GM19193 (cell line): ENCODE results near the gene RAP1B.

Experiments used
- POLR2A ChIP-seq: IDR thresholded peaks from 4 replicates; pipeline ENCODE4 v1.6.1; 2011; ENCODE audit not compliant: insufficient read depth, insufficient read length; ENCODE audit errors: extremely low read depth

The RAP1B gene

DNA sequence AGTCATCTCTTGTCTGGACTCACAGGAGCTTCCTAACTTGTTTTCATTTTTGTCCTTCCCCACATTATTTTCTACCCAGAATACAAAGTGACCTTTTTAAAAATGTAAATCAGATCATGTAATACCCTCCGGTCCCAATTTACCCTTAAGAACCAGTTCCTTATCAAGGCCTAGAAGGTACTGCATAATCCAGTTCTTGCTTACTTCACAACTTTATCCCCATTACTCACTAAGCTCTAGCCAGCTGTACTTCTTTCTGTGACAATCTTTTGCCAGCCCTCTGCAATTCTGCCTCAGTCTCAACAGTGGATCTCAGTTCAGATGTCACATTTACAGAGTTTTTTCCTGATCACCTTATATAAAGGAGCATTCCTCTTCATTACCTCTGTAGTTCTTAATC, 11.6 kb downstream of the RAP1B start:
- TF ChIP-seq POLR2A, result no peak

- TF ChIP-seq POLR2A, result no peak
Measured at GRCh38 chr12:68623059-68623458, 12.4 kb downstream of the RAP1B start.

DNA sequence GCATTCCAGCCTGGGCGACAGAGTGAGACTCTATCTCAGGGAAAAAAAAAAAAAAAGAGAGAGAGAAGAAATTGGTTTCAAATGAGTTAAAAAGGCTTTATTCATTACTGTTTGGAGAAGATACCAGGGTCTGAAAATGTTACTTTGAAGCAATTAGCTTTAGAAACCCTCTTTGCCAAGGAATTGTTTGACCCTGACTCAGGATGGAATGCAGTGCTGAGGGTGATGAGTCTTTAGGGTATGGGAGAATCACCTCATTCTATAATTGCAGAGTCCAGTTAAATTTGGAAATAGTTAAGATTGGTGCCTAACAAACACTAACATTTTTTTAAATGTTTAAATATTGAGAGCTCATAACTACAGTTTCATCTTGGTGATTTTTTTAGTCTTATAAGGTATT, 13.3 kb downstream of the RAP1B start:
- TF ChIP-seq POLR2A, result no peak

DNA sequence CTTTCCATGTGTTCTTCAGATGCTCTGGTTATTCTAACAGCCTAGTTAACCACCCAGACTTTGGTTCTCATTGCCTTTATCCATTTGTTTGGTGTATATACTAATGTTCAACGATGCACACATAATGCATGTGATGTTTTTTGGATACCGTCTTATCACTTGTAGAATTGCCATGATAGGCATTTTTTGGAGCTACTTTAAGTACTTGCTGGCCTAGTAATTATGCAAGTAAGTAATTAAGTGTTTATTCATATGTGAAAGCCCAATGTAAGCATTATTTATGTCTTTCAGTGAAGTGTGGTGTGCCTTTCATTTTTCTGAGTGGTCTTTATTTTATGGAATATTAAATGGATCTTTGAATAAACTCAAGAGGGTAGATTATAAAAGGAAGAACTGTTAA, 14.2 kb downstream of the RAP1B start:
- TF ChIP-seq POLR2A, result no peak

DNA sequence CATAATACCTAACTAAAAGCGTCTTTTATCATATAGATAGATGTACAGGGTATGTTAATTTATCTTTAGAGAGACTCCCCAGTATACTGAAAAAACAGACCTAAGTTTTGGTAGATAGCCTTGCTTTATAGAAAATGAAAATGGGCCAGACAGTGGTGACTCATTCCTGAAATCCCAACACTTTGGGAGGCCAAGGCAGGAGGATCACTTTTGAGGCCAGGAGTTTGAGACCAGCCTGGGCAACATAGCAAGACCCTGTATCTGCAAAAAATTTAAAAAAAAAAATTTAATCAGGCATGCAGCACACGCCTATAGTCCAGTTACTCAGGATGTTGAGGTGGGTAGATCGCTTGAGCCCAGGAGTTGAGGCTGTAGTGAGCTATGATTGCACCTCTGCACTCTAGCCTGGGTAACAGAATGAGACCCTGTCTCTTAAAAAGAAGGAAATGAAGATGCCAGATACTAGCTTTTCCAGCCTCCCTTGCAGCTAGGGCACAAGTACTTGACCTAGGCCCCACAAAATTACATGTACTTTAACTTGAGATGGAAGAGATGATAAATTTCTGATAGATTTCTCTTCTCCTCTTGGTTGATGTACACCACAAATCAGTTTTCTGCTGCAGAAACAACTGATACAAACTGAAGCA, 17.1 kb downstream of the RAP1B start:
- no peak for TF ChIP-seq POLR2A

GRCh38 chr12:68628698-68629097, 18.0 kb downstream of the RAP1B start:
- TF ChIP-seq POLR2A, result no peak

DNA sequence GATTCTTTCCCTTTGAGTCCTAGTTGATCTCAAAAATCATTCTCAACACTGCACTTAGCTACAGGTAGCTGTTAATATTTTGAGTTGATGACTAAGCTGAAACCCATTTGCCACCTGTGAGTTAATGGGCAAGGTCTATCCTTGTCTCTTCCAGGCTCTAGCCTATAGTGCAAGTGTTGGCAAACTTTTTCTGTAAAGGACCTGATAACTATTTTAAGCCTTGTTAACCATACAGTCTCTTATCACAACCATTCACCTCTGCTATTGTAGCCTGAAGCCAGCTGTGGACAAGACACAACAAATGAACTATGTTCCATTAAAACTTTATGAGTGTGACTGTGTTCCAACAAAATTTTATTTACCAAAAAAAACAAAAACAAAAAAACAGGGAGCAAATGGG, 19.4 kb downstream of the RAP1B start:
- TF ChIP-seq POLR2A, result no peak

GRCh38 chr12:68630598-68630997, 19.9 kb downstream of the RAP1B start:
- TF ChIP-seq POLR2A, result no peak

DNA sequence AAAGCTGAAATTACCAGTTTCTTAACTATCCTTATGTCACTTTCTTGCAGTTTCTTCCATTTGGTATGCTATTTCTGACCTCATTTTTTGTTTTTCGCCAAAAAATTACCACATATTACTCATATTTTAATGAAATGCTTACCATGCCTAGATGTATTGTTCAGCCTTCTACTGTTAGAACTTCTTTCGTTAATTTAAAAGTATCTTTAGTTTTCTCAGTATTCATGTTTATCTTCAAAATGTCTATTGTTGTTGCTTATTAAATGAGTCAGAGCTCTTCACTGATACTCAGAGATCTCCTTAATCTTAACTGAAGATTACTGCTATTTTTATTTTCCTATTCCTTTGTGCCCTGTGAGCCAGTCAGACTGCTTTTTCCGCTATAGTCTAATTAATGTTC, 20.5 kb downstream of the RAP1B start:
- TF ChIP-seq POLR2A, result no peak

DNA sequence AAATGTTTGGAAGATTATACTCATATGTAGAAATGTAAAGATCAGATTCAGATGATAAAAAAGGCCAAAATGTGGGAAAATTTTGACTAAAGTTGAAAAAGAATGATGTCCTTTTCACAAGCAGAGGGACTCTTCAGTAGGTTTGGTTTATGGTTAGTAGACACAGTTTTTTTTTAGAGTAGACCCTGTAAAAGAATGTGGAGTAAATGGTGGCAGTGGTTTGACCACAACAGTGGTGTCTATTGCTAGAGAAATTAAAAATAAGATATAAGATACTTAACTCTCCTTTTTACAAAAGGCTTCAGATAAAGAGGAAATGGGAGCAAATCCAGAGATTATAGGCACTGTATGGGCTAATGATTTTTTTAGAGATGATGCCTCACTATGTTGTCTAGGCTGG, 21.8 kb downstream of the RAP1B start:
- no peak for TF ChIP-seq POLR2A

DNA sequence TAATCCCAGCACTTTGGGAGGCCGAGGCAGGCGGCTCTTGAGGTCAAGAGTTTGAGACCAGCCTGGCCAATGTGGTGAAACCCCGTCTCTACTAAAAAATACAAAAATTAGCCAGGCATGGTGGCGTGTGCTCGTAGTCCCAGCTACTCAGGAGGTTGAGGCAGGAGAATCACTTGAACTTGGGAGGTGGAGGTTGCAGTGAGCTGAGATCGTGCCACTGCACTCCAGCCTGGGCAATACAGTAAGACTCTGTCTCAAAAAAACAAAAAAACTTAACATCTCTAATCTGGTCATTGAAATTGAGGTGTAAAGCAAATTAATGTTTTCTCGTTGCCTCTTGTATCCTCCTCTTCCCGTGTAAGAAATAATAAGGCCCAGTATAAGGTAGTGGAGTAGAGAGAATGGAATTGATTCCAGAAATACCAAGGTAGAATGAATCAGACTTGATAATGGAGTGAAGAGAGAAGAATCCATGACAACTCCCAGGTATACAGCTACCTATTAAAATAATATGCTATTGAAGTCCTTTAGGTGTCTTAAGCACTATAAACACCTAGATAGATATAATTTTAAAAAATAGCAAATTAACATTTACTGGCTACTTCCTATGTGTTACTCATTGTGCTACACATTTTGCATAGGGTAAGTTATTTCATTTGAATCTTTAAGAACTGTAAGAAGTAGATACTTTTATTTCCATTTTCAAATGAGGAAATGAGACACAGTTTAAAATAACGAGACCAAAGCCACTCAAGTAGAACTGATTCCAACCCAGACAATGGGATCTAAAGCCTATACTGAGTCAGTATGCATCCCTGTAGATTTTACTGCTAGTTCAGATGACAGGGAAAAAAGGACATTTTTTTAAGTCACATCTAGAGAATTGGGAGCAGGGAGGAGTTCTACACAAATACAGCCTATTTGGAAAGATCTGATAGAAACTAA, 23.2 kb downstream of the RAP1B start:
- no peak for TF ChIP-seq POLR2A

- no peak for TF ChIP-seq POLR2A
Measured at GRCh38 chr12:68636268-68636667, 25.6 kb downstream of the RAP1B start.

DNA sequence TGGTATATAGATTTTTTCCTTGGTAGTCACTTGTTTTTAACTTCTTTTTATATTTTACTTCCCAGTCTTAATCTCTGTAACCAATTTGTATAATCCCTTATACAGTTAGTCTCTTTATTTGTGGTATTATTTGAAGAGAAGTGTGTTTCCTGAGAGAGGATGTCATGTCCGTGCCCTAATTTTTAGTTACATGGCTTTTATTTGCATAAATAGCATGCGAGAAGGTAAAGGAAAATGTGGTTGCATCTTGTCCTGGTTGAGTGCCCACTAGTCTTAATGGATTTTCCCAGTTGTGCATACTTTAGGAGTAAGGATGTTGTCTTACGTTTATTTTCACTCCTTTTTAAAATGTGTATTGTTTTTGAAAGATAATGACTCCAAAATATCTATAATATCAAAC, 27.5 kb downstream of the RAP1B start:
- TF ChIP-seq POLR2A, result no peak

GRCh38 chr12:68638721-68639395, 28.2 kb downstream of the RAP1B start:
- TF ChIP-seq POLR2A, result no peak

GRCh38 chr12:68639396-68639767, 28.7 kb downstream of the RAP1B start:
- no peak for TF ChIP-seq POLR2A

GRCh38 chr12:68641138-68641537, 30.4 kb downstream of the RAP1B start:
- no peak for TF ChIP-seq POLR2A

DNA sequence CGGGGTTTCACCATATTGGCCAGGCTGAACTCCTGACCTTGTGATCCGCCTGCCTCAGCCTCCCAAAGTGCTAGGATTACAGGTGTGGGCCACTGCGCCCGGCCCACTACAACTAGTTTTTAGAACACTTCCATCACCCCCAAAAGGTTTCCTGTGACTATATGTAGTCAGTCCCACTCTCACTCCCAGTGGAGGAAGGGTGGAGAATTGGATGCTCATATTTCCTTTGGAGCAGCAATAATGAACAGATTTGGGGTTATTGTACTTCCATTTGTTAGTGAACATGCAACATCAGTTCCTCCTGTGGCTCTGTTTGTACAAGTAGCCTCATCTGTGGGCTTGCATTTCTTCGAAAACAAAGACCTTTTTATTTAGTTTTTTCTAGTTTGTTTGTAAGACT, 35.8 kb downstream of the RAP1B start:
- TF ChIP-seq POLR2A, result no peak

DNA sequence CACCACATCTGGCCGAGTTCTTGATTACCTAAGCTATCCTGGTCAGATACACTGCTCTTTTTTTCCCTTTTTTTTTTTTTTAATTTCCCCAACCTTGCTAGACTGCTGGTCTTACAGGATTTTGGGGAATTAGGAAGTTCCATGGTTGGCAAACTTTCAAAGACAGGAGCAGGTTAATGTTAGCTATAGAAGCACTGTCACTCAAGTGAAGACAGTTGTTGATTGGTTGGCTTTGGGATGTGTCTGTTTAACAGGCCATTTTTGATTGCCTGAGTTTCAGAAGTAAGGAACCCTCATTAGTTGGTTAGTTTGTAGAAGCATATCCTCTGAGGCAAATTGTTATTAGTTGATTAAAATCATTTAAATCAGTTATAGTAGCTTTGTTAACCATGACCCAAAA, 36.8 kb downstream of the RAP1B start:
- TF ChIP-seq POLR2A, result no peak
